A673 (cell line): ENCODE measurements around the gene ZBTB7B. TPM values are rescaled to one million over a fixed set of nuclear protein-coding genes. Genes with fewer than 3 reads are reported as not detected.

ENCODE experiments used
- BruUV-seq: library from RNA; stranded (reverse); fragments of 400-500 nt; replicated peaks from 2 replicates; lab custom pipeline; 2021; lab: Mats Ljungman, UMichigan
- CTCF ChIA-PET: fragments of 300-600 bp; sonication (Branson Sonifier 250); formaldehyde crosslinking; loops from one replicate; lab custom pipeline; 2022; ENCODE audit warnings: antibody characterized with exemption; lab: Charles Lee
- POLR2A ChIA-PET: fragments of 300-600 bp; sonication (Branson Sonifier 250); formaldehyde crosslinking; loops from one replicate; lab custom pipeline; 2022; ENCODE audit warnings: antibody characterized with exemption; ENCODE audit not compliant: low non-redundant PET; lab: Charles Lee
- DNase-seq: peaks from one replicate; pipeline ENCODE4 v3.0.0-alpha.2; 2015; ENCODE audit warnings: low spot score
- H3K27ac ChIP-seq: fragments of 200-600 bp; sonication (generic); 2 replicates; pipeline ENCODE4 v1.5.1; 2016; ENCODE audit warnings: mixed run types, low read depth, mild to moderate bottlenecking, mixed read lengths, antibody characterized with exemption, low read length; ENCODE audit not compliant: poor library complexity, severe bottlenecking
- H3K27me3 ChIP-seq: fragments of 200-600 bp; sonication (generic); replicated peaks from 2 replicates; pipeline ENCODE4 v1.6.1; 2017; ENCODE audit warnings: mixed run types, low read depth, mild to moderate bottlenecking, mixed read lengths, antibody characterized with exemption, low read length; ENCODE audit not compliant: insufficient read depth, poor library complexity
- H3K36me3 ChIP-seq: fragments of 200-600 bp; sonication (generic); 2 replicates; pipeline ENCODE4 v1.6.1; 2016; ENCODE audit warnings: mixed run types, mild to moderate bottlenecking, mixed read lengths, antibody characterized with exemption, low read length; ENCODE audit not compliant: insufficient read depth, poor library complexity, severe bottlenecking
- H3K4me1 ChIP-seq: fragments of 200-600 bp; sonication (generic); 2 replicates; pipeline ENCODE4 v1.6.1; 2017; ENCODE audit warnings: mixed run types, mild to moderate bottlenecking, mixed read lengths, antibody characterized with exemption, low read length; ENCODE audit not compliant: insufficient read depth, poor library complexity, severe bottlenecking
- H3K4me3 ChIP-seq: fragments of 200-600 bp; sonication (generic); 2 replicates; pipeline ENCODE4 v1.5.1; 2016; ENCODE audit warnings: low read depth, mixed run types, mild to moderate bottlenecking, mixed read lengths, low read length; ENCODE audit not compliant: poor library complexity, severe bottlenecking
- H3K9me3 ChIP-seq: fragments of 200-600 bp; sonication (generic); 2 replicates; pipeline ENCODE4 v1.6.1; 2016; ENCODE audit warnings: mixed run types, low read depth, mild to moderate bottlenecking, mixed read lengths, antibody characterized with exemption, low read length; ENCODE audit not compliant: poor library complexity, severe bottlenecking
- CTCF ChIP-seq: fragments of 300-800, 200-600 bp; sonication (generic); conservative IDR thresholded peaks from 2 replicates; pipeline ENCODE4 v1.5.1; 2017; ENCODE audit warnings: low read depth, mild to moderate bottlenecking, antibody characterized with exemption, low read length, moderate library complexity, mixed read lengths
- EZH2 ChIP-seq: fragments of 200-600 bp; sonication (generic); IDR thresholded peaks from 2 replicates; pipeline ENCODE4 v1.6.1; 2017; ENCODE audit warnings: borderline replicate concordance, low read depth, mild to moderate bottlenecking, mixed read lengths, antibody characterized with exemption, low read length; ENCODE audit not compliant: poor library complexity, severe bottlenecking
- intact Hi-C: fragments of 100-400 bp; cut with micrococcal nuclease; formaldehyde crosslinking; loops from one replicate; pipeline ENCODE4 v1.10.0; 2022; ENCODE audit not compliant: unreplicated experiment
- total RNA-seq: library from RNA; stranded (reverse); gene quantifications from 2 replicates; pipeline ENCODE4 v1.2.3, GENCODE V29; 2021

Gene ZBTB7B
- total RNA-seq, 1 experiment from 2014 or later: 19.2 TPM

- Histone ChIP-seq H3K4me3 (no peak overlapping the region), H3K27me3 (no peaks in the 10 kb centered on the region), H3K4me1 (peaks cover 19% of the 10 kb centered on the region), H3K27ac (peak overlapping the region; percentile 77), H3K9me3 (no peaks in the 10 kb centered on the region), H3K36me3 (peaks cover 18% of the 10 kb centered on the region)
- no peak for DNase-seq
- ChIA-PET POLR2A (no interaction called here), CTCF (interaction anchor here (1.9 kb wide), 1 partner anchor 42 kb away, joined by 17 read pairs; no protein-coding TSS in a partner anchor)
- no TSS peak for BruUV-seq
- TF ChIP-seq EZH2 (no peak), CTCF (no peak)
- intact Hi-C loops: no loop called here
These were observed 45.4 kb upstream of the ZBTB7B start for GRCh38 chr1:154957091-154957657.

GRCh38 chr1:154958036-154958435, 44.6 kb upstream of the ZBTB7B start:
- ChIA-PET POLR2A (no interaction called here), CTCF (no interaction called here)
- Histone ChIP-seq H3K36me3 (peaks cover 25% of the 10 kb centered on the region), H3K9me3 (no peaks in the 10 kb centered on the region), H3K27me3 (no peaks in the 10 kb centered on the region), H3K27ac (no peak overlapping the region), H3K4me1 (peaks cover 27% of the 10 kb centered on the region), H3K4me3 (no peak overlapping the region)
- no peak for DNase-seq
- no TSS peak for BruUV-seq
- intact Hi-C loops: no loop called here
- no peak for TF ChIP-seq CTCF

- Histone ChIP-seq H3K27ac (no peak overlapping the region), H3K27me3 (no peaks in the 10 kb centered on the region), H3K4me3 (no peak overlapping the region), H3K36me3 (peaks cover 33% of the 10 kb centered on the region), H3K4me1 (peaks cover 27% of the 10 kb centered on the region), H3K9me3 (no peaks in the 10 kb centered on the region)
- DNase-seq: no peak
- TF ChIP-seq EZH2 (no peak), CTCF (no peak)
- ChIA-PET CTCF (no interaction called here), POLR2A (no interaction called here)
- intact Hi-C loops: no loop called here
- BruUV-seq: no TSS peak
These were observed 43.7 kb upstream of the ZBTB7B start for GRCh38 chr1:154958681-154959425.
